ENCODE results near the gene VWA2. TPM values are rescaled to one million over a fixed set of nuclear protein-coding genes. Genes with fewer than 3 reads are reported as not detected.

Gene VWA2
- total RNA-seq, 1 donor from 2014 or later, result not detected

GRCh38 chr10:114285961-114286441 is 46.9 kb downstream of the VWA2 start:
- Mint-ChIP-seq H3K27ac (ENCODE audit: unreplicated experiment) (no peak overlapping the region), H3K4me3 (ENCODE audit: unreplicated experiment) (no peak overlapping the region), H3K4me1 (ENCODE audit: unreplicated experiment) (no peaks in the 10 kb centered on the region), H3K36me3 (ENCODE audit: unreplicated experiment) (no peaks in the 10 kb centered on the region), H3K9me3 (ENCODE audit: unreplicated experiment) (no peaks in the 10 kb centered on the region), H3K27me3 (ENCODE audit: unreplicated experiment) (no peaks in the 10 kb centered on the region)
- DNase-seq (ENCODE audit: extremely low spot score, unreplicated experiment), result no peak
- TF ChIP-seq, protein P1, sequence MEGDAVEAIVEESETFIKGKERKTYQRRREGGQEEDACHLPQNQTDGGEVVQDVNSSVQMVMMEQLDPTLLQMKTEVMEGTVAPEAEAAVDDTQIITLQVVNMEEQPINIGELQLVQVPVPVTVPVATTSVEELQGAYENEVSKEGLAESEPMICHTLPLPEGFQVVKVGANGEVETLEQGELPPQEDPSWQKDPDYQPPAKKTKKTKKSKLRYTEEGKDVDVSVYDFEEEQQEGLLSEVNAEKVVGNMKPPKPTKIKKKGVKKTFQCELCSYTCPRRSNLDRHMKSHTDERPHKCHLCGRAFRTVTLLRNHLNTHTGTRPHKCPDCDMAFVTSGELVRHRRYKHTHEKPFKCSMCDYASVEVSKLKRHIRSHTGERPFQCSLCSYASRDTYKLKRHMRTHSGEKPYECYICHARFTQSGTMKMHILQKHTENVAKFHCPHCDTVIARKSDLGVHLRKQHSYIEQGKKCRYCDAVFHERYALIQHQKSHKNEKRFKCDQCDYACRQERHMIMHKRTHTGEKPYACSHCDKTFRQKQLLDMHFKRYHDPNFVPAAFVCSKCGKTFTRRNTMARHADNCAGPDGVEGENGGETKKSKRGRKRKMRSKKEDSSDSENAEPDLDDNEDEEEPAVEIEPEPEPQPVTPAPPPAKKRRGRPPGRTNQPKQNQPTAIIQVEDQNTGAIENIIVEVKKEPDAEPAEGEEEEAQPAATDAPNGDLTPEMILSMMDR (IDR thresholded peaks at IDR 0.05), result no peak

- Mint-ChIP-seq H3K4me3 (ENCODE audit: unreplicated experiment) (no peak overlapping the region), H3K27ac (ENCODE audit: unreplicated experiment) (no peak overlapping the region), H3K27me3 (ENCODE audit: unreplicated experiment) (no peaks in the 10 kb centered on the region), H3K36me3 (ENCODE audit: unreplicated experiment) (no peaks in the 10 kb centered on the region), H3K4me1 (ENCODE audit: unreplicated experiment) (no peaks in the 10 kb centered on the region), H3K9me3 (ENCODE audit: unreplicated experiment) (no peaks in the 10 kb centered on the region)
- no peak for DNase-seq (ENCODE audit: extremely low spot score, unreplicated experiment)
- TF ChIP-seq, protein P1 (IDR thresholded peaks at IDR 0.05), result no peak
Observed at GRCh38 chr10:114286921-114287320, 47.9 kb downstream of the VWA2 start.

DNA sequence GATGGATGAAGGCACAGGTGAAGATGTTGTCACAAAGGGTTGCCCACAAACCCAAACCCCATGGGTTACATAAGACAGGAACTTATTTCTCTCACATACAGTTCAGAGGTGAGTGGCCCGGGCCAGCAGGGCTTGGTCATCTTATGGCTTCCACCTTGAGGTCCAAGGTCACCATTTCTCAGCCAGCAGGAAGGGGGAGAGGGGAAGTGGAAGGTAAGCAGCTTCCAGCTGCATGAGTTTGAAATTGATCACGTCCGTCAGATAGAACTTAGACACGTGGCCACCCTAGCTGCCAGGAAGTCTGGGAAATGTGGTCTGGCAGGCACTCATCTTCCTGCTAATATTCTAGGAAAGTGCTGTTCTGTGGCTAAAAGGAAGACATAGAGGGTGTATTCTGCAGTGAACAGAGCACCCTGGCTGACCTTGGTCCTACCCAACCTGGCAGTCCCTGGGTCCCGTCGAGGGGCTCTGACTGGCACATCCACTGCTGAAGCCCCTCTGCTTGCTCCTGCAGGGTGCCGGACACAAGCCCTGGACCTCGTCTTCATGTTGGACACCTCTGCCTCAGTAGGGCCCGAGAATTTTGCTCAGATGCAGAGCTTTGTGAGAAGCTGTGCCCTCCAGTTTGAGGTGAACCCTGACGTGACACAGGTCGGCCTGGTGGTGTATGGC is 49.5 kb downstream of the VWA2 start:
- H3K27me3 Mint-ChIP-seq (ENCODE audit: unreplicated experiment), result no peaks in the 10 kb centered on the region
- H3K4me1 Mint-ChIP-seq (ENCODE audit: unreplicated experiment), result no peaks in the 10 kb centered on the region
- TF ChIP-seq, protein P1 (IDR thresholded peaks at IDR 0.05), result no peak
- H3K4me3 Mint-ChIP-seq (ENCODE audit: unreplicated experiment), result no peak overlapping the region
- DNase-seq (ENCODE audit: extremely low spot score, unreplicated experiment), result no peak
- H3K27ac Mint-ChIP-seq (ENCODE audit: unreplicated experiment), result no peak overlapping the region
- H3K36me3 Mint-ChIP-seq (ENCODE audit: unreplicated experiment), result no peaks in the 10 kb centered on the region
- no peaks in the 10 kb centered on the region for H3K9me3 Mint-ChIP-seq (ENCODE audit: unreplicated experiment)

DNA sequence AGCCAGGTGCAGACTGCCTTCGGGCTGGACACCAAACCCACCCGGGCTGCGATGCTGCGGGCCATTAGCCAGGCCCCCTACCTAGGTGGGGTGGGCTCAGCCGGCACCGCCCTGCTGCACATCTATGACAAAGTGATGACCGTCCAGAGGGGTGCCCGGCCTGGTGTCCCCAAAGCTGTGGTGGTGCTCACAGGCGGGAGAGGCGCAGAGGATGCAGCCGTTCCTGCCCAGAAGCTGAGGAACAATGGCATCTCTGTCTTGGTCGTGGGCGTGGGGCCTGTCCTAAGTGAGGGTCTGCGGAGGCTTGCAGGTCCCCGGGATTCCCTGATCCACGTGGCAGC is 50.0 kb downstream of the VWA2 start:
- DNase-seq (ENCODE audit: extremely low spot score, unreplicated experiment), result no peak
- Mint-ChIP-seq H3K9me3 (ENCODE audit: unreplicated experiment) (no peaks in the 10 kb centered on the region), H3K27me3 (ENCODE audit: unreplicated experiment) (no peaks in the 10 kb centered on the region), H3K36me3 (ENCODE audit: unreplicated experiment) (no peaks in the 10 kb centered on the region), H3K4me1 (ENCODE audit: unreplicated experiment) (no peaks in the 10 kb centered on the region), H3K4me3 (ENCODE audit: unreplicated experiment) (no peak overlapping the region), H3K27ac (ENCODE audit: unreplicated experiment) (no peak overlapping the region)
- TF ChIP-seq, protein P1 (IDR thresholded peaks at IDR 0.05), result no peak

GRCh38 chr10:114290038-114290437 is 51.0 kb downstream of the VWA2 start:
- Mint-ChIP-seq H3K27ac (ENCODE audit: unreplicated experiment) (no peak overlapping the region), H3K27me3 (ENCODE audit: unreplicated experiment) (no peaks in the 10 kb centered on the region), H3K9me3 (ENCODE audit: unreplicated experiment) (peaks cover 7% of the 10 kb centered on the region), H3K36me3 (ENCODE audit: unreplicated experiment) (peaks cover 8% of the 10 kb centered on the region), H3K4me1 (ENCODE audit: unreplicated experiment) (no peaks in the 10 kb centered on the region), H3K4me3 (ENCODE audit: unreplicated experiment) (no peak overlapping the region)
- no peak for DNase-seq (ENCODE audit: extremely low spot score, unreplicated experiment)
- TF ChIP-seq, protein P1 (IDR thresholded peaks at IDR 0.05), result no peak
